Osteoblast (primary cell): Measurements from ENCODE around the gene BLOC1S4. TPM values are rescaled to one million over a fixed set of nuclear protein-coding genes. Genes with fewer than 3 reads are reported as not detected.

ENCODE experiments used
- DNase-seq: peaks from one replicate; pipeline ENCODE4 v3.0.0; 2011; ENCODE audit warnings: low spot score, mixed read lengths; ENCODE audit not compliant: insufficient read length; ENCODE audit errors: missing footprints
- H2AFZ ChIP-seq: 2 replicates; pipeline ENCODE4 v1.6.0; 2011; ENCODE audit warnings: mild to moderate bottlenecking, low read length
- H3K27ac ChIP-seq: 2 replicates; pipeline ENCODE4 v1.5.1; 2011; ENCODE audit warnings: mild to moderate bottlenecking, low read depth, low read length, moderate library complexity
- H3K27me3 ChIP-seq: 2 replicates; pipeline ENCODE4 v1.6.0; 2012; ENCODE audit warnings: mild to moderate bottlenecking, control low read depth, inconsistent platforms, low read length, moderate library complexity; ENCODE audit not compliant: insufficient read depth
- H3K36me3 ChIP-seq: 2 replicates; pipeline ENCODE4 v1.5.1; 2011; ENCODE audit warnings: mild to moderate bottlenecking, low read length, control low read depth, moderate library complexity; ENCODE audit not compliant: insufficient read depth
- H3K4me1 ChIP-seq: 2 replicates; pipeline ENCODE4 v1.5.1; 2011; ENCODE audit warnings: mild to moderate bottlenecking, low read length, control low read depth, moderate library complexity; ENCODE audit not compliant: insufficient read depth
- H3K4me2 ChIP-seq: 2 replicates; pipeline ENCODE4 v1.6.0; 2011; ENCODE audit warnings: mild to moderate bottlenecking, low read length; ENCODE audit not compliant: insufficient read depth
- H3K4me3 ChIP-seq: fragments of 200-600 bp; sonication (generic); 3 replicates; pipeline ENCODE4 v1.5.1; 2012; ENCODE audit warnings: mild to moderate bottlenecking, low read length, inconsistent platforms; ENCODE audit not compliant: insufficient read depth
- H3K79me2 ChIP-seq: 2 replicates; pipeline ENCODE4 v1.6.0; 2012; ENCODE audit warnings: mild to moderate bottlenecking, low read length, control low read depth, inconsistent platforms; ENCODE audit not compliant: insufficient read depth
- H3K9me3 ChIP-seq: 2 replicates; pipeline ENCODE4 v1.5.1; 2011; ENCODE audit warnings: low read depth, low read length, control low read depth
- H4K20me1 ChIP-seq: 2 replicates; pipeline ENCODE4 v1.6.0; 2012; ENCODE audit warnings: mild to moderate bottlenecking, low read length, control low read depth; ENCODE audit not compliant: insufficient read depth
- total RNA-seq: library from RNA; depleted of rRNA; stranded (reverse); fragments of >200 nt; gene quantifications from 2 replicates; pipeline ENCODE4 v1.2.3, GENCODE V29; 2012
- TF ChIP-seq, protein P1 (sequence below): IDR thresholded peaks from 2 replicates; pipeline ENCODE4 v1.5.1; 2011; ENCODE audit warnings: mild to moderate bottlenecking, low read depth, low read length, moderate library complexity; ENCODE audit errors: extremely low read depth

The BLOC1S4 gene
- total RNA-seq, 1 donor: 10.9 TPM

DNA sequence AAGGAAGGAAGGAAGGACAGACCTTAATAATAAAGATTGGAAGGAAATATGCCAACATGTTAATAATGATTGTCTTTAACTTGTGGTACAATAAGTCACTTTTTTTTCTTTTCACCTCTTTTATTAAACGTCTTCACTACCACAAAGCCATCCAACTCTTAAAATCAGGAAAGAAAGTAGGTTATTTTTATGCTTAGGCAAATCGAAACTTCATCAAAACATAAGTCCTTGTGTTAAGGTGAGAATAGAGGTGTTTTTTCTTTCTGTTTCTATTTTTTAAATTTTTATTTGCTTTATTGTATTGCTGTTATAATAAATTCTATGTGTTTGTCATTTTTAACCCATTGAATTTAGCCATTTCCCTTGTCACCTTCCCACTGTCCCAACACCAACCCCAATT, 26.5 kb downstream of the BLOC1S4 start:
- TF ChIP-seq, protein P1, sequence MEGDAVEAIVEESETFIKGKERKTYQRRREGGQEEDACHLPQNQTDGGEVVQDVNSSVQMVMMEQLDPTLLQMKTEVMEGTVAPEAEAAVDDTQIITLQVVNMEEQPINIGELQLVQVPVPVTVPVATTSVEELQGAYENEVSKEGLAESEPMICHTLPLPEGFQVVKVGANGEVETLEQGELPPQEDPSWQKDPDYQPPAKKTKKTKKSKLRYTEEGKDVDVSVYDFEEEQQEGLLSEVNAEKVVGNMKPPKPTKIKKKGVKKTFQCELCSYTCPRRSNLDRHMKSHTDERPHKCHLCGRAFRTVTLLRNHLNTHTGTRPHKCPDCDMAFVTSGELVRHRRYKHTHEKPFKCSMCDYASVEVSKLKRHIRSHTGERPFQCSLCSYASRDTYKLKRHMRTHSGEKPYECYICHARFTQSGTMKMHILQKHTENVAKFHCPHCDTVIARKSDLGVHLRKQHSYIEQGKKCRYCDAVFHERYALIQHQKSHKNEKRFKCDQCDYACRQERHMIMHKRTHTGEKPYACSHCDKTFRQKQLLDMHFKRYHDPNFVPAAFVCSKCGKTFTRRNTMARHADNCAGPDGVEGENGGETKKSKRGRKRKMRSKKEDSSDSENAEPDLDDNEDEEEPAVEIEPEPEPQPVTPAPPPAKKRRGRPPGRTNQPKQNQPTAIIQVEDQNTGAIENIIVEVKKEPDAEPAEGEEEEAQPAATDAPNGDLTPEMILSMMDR: no peak
- H3K4me3 ChIP-seq: no peak overlapping the region
- H3K79me2 ChIP-seq: no peaks in the 10 kb centered on the region
- DNase-seq: no peak
- H4K20me1 ChIP-seq: no peaks in the 10 kb centered on the region
- no peak overlapping the region for H3K27ac ChIP-seq
- no peak overlapping the region for H2AFZ ChIP-seq
- no peaks in the 10 kb centered on the region for H3K27me3 ChIP-seq
- no peaks in the 10 kb centered on the region for H3K36me3 ChIP-seq
- no peaks in the 10 kb centered on the region for H3K4me1 ChIP-seq
- no peaks in the 10 kb centered on the region for H3K9me3 ChIP-seq
- no peak overlapping the region for H3K4me2 ChIP-seq

- Histone ChIP-seq H3K79me2 (no peaks in the 10 kb centered on the region), H3K27me3 (no peaks in the 10 kb centered on the region), H3K4me2 (no peak overlapping the region), H3K36me3 (no peaks in the 10 kb centered on the region), H3K9me3 (no peaks in the 10 kb centered on the region), H2AFZ (no peak overlapping the region), H3K27ac (no peak overlapping the region), H4K20me1 (no peaks in the 10 kb centered on the region), H3K4me3 (no peak overlapping the region), H3K4me1 (no peaks in the 10 kb centered on the region)
- TF ChIP-seq, protein P1: no peak
- peak; percentile 62 for DNase-seq
These were observed 27.0 kb downstream of the BLOC1S4 start for GRCh38 chr4:6742989-6743388.

DNA sequence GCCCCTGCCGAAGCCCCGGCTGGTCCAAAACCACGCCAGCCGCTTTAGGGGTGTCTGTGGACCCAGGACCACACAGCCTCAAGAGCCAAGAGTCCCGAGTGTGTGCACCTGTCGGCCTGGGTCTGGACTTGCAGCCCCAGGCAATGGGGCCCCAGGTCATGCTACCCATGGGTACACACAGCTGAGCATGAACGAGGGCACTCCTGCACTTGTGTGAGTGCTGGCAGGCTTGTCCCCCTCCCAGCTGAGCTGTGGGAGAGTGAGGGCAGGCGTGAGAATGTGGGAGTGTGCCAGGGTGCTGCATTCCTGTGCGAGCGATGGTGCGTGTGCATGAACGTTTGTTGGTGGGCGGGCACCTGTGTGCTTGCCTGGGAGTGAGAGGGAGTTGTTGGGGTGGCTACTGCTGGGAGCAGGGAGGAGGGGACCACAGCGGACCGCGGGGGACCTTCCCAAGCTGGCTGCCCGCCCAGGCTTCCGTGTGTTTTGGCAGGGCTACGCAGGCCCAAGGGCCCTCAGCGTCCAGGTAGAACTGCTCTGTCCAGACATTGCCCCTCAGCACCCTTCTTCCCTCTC, 30.8 kb downstream of the BLOC1S4 start:
- H3K79me2 ChIP-seq: no peaks in the 10 kb centered on the region
- H4K20me1 ChIP-seq: no peaks in the 10 kb centered on the region
- no peak overlapping the region for H3K4me3 ChIP-seq
- TF ChIP-seq, protein P1: no peak
- H2AFZ ChIP-seq: peak overlapping the region; percentile 25
- H3K9me3 ChIP-seq: no peaks in the 10 kb centered on the region
- no peaks in the 10 kb centered on the region for H3K27me3 ChIP-seq
- no peak overlapping the region for H3K4me2 ChIP-seq
- peaks cover 5% of the 10 kb centered on the region for H3K4me1 ChIP-seq
- no peak overlapping the region for H3K27ac ChIP-seq
- H3K36me3 ChIP-seq: no peaks in the 10 kb centered on the region
- DNase-seq: peak; percentile 71

GRCh38 chr4:6747294-6748051, 31.5 kb downstream of the BLOC1S4 start:
- TF ChIP-seq, protein P1: no peak
- no peak for DNase-seq
- H2AFZ ChIP-seq: peak overlapping the region; percentile 25

More at GRCh38 chr4:6747294-6748051, 31.5 kb downstream of the BLOC1S4 start:
- Histone ChIP-seq H4K20me1 (no peaks in the 10 kb centered on the region), H3K9me3 (no peaks in the 10 kb centered on the region), H3K79me2 (no peaks in the 10 kb centered on the region), H3K4me1 (peaks cover 5% of the 10 kb centered on the region), H3K36me3 (no peaks in the 10 kb centered on the region), H3K4me2 (no peak overlapping the region), H3K27me3 (no peaks in the 10 kb centered on the region), H3K27ac (no peak overlapping the region), H3K4me3 (no peak overlapping the region)
